ENCODE measurements around the gene RASL11B.
"Not testable (repeated sequence)": the region's sequence is repeated elsewhere in the genome, so short reads cannot be mapped to it uniquely, and the experiment has no call there.

RASL11B gene

DNA sequence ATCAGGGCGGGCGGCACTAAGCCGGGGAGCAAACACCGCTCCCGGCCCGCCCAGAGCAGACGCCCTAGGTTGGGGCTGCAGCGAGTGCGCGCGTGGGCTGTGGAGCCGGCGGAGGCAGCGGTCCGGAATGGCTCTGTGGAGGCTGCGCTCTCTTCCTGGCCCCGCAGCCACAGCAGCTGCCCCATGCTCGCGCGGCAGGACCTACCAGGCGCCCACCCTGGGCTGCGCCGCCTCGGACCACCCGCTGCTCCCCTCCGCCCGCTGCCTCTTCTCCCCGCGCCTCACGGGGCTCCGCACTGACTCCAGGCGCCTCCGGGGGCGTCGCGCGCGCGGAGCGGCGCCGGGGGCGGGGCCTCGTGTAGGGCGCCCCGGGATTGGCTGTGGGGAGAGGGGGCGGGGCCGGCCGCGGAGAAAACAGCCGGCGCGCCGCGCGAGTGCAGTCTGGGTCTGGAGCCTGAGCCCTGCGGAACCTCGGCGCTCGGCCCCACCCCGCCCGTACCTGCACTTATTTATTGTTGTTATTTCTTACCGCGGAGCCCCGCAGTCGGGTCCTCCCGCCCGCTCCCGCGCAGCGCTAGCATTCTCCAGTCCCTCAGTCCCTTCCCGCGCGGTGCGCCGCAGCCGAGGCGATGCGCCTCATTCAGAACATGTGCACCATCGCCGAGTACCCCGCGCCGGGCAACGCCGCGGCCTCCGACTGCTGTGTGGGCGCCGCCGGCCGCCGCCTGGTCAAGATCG is at the start of gene RASL11B:
Gene RASL11B, plus strand, starts transcription at position 439 of the 738 bp plus-strand sequence. Its CDS starts 191 bp downstream, at position 630.
- peak; percentile 80 for DNase-seq (ENCODE audit: low spot score)

DNA sequence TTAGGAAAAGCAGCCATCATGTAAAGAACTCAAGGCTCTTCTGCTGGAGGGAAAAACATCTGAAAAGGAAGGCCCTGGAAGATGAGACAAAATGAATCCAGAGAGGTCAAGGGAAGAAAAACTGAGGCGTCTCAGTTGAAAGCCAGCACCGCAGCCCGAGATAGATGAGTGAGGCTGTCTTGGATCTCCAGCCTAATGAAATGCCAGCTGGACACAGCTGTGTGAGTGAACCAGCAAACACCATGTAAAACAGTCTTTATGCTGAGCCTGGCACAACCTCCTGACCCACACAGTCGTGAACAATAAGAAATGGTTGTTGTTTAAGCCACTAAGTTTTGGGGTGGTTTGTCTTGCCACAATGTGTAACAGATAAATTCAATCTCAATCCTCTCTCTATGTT is 48.6 kb upstream of the RASL11B start:
- DNase-seq (ENCODE audit: low spot score), result no peak

GRCh38 chr4:52822583-52822971 is 39.5 kb upstream of the RASL11B start:
- no peak for DNase-seq (ENCODE audit: low spot score)

DNA sequence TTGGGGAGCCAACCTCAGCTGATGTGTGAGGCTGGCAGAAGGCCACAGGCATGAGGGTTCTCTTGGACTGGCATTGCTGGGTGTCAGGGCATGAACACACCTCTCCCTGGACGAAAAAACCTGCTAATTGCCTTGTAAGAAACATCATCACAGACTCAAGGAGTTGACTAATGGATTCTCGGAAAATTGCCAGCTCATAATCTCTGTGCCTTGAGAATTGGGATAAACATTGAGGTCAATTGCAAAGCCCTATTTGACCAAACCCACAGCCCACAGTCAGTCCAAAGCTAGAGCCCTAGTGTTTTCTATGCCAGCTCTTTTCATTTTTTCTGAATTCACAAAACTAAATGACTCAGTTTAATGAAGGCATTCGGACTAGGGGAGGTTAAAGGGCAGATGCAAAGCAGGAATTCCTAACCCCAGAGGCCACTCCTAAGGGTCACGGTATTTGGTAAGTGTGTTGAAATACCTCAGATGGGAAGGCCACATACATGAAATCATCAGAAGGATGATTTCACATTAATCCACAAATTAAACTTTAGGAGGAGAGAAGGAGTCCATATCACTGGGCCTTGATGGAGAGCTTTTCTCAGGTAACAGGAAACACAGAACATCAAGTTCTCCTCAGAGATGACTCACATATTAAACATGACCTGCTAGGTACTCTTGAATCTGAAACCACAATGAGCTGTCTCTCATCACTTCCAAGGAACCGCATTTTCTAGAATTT is 39.0 kb upstream of the RASL11B start:
- DNase-seq (ENCODE audit: low spot score), result peak; percentile 9

DNA sequence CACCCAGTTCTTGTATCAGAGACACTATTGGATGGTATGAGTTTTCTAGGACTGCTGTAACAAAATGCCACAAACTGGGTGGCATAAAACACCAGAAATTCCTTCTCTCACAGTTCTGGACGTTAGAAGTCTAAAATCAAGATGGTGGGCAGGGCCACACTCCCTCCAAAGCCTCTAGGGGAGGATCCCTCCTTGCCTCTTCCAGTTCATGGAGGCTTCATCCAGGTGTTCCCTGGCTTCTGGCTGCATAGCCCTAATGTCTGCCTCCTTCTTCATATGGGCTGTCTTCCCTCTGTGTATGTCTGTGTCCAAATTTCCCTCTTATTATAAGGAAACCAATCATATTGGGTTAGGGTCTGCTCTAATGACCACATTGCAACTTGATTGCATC is 38.4 kb upstream of the RASL11B start:
- DNase-seq (ENCODE audit: low spot score), result no peak

GRCh38 chr4:52824270-52824602 is 37.9 kb upstream of the RASL11B start:
- DNase-seq (ENCODE audit: low spot score), result no peak

DNA sequence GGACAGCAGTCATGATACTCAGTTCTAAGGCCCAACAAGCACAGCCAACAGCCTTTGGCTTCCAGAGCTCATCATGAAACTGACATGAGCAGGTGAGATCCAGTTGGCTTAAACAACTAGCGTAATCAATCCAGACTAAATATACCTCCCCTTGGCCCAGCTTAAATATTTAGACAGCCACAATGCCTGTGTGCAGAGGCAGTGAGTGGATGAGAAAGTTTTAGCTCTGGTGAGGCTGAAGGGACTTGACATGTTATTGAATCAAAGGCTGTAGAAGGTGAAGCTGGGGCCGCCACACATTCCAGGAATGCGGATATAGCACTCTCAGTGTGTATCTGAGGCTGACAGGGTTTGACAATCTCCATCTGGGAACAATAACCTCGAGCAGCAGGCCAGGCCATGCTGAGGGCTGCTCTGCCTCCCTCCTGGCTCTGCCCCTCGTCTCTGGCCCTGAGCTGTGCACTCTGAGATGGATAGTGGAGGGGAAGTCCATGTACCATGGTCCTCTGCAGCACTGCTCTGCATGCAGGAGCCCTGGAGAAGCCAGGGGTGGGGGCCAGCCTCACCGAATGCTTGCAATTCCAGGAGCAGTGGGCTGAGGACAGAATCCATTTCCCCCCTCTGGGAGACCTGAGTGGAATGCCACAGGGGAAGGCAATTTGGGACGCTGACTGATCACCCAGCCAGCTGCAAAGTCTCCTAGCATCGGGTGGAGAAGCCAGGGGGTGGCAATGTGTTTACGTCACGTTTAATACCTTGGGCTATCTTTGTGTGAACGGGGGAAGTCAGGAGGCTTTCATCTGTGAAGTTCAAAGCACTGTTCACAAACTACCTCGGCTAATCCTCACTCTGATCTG is 37.3 kb upstream of the RASL11B start:
- no peak for DNase-seq (ENCODE audit: low spot score)

DNA sequence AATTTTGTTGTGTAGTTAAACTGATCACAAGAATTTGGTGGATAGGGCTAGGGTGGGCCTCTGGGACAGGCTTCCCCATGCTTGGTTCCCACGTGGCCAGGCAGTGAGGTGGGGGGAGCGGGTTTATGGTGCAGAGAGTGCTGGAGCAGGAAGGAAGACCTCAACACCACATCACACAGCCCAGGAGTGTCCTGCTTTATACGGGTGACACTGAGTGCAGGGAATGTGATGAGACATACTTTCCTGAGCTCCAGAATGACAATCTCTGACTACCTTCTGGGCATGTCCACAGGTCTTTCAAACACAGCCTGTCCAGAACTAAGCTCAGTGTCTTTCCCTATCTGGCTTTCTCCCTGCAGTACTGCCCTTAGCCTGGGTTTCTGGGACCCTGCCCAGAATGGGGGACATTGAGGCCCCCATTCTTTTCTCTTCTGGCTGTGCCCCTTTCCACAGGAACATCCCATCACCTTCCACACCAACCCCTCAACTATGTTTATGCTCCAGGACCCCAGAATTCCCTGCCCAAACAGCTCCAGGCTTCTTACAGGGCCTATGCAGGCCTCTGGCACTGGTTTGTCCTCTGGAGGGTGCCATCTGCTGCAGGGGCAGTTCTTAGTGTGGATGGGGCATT is 36.5 kb upstream of the RASL11B start:
- no peak for DNase-seq (ENCODE audit: low spot score)

DNA sequence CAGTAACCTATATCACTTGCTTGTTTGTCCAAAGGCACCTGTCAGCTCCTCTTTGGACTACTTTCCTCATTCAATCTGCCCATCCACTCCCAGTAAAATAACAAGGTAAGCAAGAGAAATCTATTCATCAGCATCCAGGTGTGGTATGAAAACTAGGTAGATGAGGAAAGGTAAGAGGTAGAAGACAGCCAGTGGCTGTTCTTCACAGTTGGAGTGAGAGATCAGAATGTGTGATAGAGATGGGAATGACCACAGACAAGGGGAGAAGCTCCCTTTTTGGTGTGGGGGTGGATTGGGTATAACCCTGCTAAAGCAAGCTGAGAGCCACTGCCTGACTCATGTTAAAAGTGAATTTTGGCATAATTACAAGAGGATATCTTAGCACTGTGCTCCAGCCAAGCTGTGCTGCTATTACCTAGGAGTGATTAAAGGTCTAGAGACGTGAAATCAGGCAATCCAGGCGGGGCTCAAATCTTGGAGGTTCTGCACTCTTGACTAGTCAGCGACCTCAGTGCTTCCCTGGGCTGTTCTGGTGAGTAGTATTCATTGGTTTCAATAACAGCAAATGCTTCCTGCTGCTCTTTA is 28.1 kb upstream of the RASL11B start:
- no peak for DNase-seq (ENCODE audit: low spot score)

- not testable (repeated sequence) for DNase-seq (ENCODE audit: low spot score)
Measured at GRCh38 chr4:52834641-52835456, 27.3 kb upstream of the RASL11B start.

DNA sequence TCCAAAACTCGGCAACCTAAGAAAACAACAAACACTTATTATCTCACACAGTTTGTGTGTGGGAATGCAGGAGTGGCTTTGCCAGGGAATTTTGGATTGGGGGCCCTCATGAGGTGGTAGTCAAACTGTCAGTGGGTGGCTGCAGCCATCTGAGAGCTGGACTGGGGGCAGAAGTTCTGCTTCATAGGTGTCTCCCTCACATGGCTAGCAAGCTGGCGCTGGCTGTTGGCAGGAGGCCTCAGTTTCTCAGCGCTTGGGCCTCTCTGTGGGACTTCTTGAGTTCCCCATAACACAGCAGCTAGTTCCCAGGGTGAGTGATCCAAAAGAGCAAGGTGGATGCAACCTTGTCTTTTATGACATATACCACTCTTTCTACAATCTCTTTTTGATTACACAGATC is 26.0 kb upstream of the RASL11B start:
- no peak for DNase-seq (ENCODE audit: low spot score)

- DNase-seq (ENCODE audit: low spot score), result no peak
Measured at GRCh38 chr4:52836678-52837077, 25.4 kb upstream of the RASL11B start.

DNA sequence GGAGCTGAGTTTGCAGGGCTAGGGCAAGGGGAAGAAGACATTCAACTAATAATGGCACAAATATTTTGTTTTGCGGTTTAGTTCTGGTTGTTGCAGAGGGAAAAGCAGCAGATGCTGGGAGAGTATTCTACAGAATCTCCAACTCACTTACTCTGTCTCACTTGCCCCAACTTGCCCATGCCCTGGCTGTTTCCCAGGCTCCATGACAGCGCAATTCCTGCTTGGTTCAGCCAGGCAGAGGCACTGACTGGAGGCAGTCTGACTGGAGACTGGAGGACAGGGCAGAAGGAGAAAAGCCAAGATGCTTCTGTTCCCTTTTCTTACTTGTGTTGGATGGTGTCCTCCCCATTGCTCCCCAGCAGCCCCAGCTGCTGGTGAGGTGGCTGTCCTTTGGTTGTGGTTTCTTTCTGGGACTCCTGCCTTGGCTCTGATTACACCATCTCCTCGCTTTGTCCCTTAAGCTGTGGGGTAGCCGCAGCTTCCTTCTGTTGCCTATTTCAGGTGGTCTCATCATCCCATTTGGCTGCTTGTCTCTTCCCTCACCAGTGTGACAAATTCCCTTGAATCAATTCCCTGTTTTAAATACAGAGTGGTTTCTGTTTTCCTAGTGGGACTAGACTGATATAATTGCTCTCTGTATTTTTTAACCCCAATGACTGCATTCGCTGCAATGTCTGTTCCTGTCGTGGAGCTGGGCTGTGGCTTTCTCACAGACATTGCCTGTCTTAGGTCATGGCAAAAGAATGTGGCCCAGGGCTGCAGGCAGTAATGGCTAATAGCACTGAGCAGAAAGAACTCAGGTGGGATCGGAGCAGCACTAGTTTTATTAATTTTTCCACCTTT is 24.2 kb upstream of the RASL11B start:
- DNase-seq (ENCODE audit: low spot score), result no peak

DNA sequence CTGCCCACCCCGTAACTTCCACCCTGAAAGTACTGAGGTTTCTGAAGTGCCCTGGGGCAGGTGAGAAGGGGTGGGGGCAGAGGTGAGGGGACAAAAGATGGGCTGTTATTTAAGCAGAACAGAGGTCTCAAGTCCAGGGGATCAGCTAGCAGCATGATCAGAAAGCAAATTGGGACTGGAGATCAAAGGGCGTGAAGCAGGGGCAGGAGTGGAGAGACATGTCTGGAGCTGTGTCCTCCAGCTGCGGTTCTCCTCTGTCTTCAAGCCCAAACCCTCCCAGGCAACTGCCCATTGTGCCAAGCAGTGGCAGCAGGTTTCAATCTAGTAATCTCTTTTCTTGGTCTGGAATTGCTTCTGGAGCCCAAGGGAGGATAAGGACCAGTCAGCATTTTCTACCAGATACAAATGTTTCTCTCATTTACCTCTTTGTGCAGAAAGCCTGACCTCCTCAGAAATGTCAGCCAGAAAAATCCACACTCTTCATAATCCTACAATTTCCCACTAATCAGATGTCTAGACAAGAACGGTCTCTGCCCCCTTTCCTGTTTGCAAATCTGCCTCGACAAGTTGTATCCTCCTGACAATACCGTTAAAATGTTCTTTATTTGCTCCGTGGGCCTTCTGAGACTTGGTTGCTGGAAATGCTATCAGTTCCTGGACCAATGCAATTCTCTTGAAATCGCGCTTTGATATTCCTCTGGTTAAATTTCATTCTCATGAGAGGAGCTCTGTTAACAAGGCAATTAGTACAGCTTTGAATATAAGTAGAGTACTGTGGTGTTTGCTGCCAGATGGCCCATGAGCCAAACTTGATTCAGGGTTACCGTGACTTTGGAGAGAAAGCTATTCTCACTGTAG is 23.2 kb upstream of the RASL11B start:
- DNase-seq (ENCODE audit: low spot score), result no peak

- DNase-seq (ENCODE audit: low spot score), result no peak
Measured at GRCh38 chr4:52840531-52841370, 21.4 kb upstream of the RASL11B start.

- no peak for DNase-seq (ENCODE audit: low spot score)
Measured at GRCh38 chr4:52841682-52842456, 20.2 kb upstream of the RASL11B start.

DNA sequence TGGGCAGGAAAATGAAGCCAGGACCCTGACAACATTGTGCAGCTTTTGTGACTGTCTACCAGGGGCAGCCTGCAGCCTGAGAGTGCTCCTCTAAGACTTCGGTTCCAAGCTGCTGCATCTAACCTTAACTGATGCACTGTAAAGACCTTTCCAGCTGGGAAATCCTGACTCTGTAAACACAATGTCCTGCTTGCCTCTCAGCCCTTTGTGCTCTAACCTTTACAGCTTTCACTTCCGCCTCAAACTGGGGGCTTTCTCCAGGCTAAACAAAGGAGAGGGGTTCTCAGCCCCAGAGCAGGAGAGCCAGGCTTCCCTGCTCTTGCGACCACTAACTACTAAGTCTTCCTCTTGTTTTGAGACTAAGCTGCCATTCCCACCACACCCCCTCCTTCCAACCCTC is 19.3 kb upstream of the RASL11B start:
- DNase-seq (ENCODE audit: low spot score), result no peak
